Activated CD4-positive, alpha-beta T cell treated with anti-CD3 and anti-CD28 coated beads, Interleukin-2, amount 50 U/mL, for 24 hours (primary cell): Measurements from ENCODE around the gene HIBADH.

Experiments used
- DNase-seq, 2 donors: peaks; one replicate each; pipeline ENCODE4 v3.0.0-alpha.2; 2020; ENCODE audit warnings: low read depth in 1 of 2, low spot score in 1 of 2

Gene HIBADH

GRCh38 chr7:27636326-27637006, 26.2 kb downstream of the HIBADH start:
- no peak for DNase-seq

GRCh38 chr7:27635728-27636127, 27.0 kb downstream of the HIBADH start:
- DNase-seq, result no peak

GRCh38 chr7:27634671-27635493, 27.8 kb downstream of the HIBADH start:
- DNase-seq, result no peak

GRCh38 chr7:27633062-27633461, 29.6 kb downstream of the HIBADH start:
- DNase-seq, result no peak

- DNase-seq, result no peak
Measured at GRCh38 chr7:27631391-27631790, 31.3 kb downstream of the HIBADH start.

- DNase-seq, result no peak
Measured at GRCh38 chr7:27627146-27627545, 35.5 kb downstream of the HIBADH start.

- DNase-seq, result no peak
Measured at GRCh38 chr7:27619492-27619891, 43.2 kb downstream of the HIBADH start.

- DNase-seq, result no peak
Measured at GRCh38 chr7:27617651-27618381, 44.9 kb downstream of the HIBADH start.

- no peak for DNase-seq
Measured at GRCh38 chr7:27616914-27617548, 45.7 kb downstream of the HIBADH start.

GRCh38 chr7:27616186-27616491, 46.5 kb downstream of the HIBADH start:
- DNase-seq, result no peak

GRCh38 chr7:27615420-27616185, 47.1 kb downstream of the HIBADH start:
- no peak for DNase-seq

- no peak for DNase-seq
Measured at GRCh38 chr7:27614095-27614494, 48.6 kb downstream of the HIBADH start.

GRCh38 chr7:27611059-27611458, 51.6 kb downstream of the HIBADH start:
- no peak for DNase-seq

- no peak for DNase-seq
Measured at GRCh38 chr7:27608776-27609495, 53.7 kb downstream of the HIBADH start.

GRCh38 chr7:27607210-27607606, 55.5 kb downstream of the HIBADH start:
- DNase-seq, result no peak

GRCh38 chr7:27606270-27607209, 56.1 kb downstream of the HIBADH start:
- DNase-seq, result no peak

GRCh38 chr7:27605689-27606269, 56.9 kb downstream of the HIBADH start:
- no peak for DNase-seq

- no peak for DNase-seq
Measured at GRCh38 chr7:27605283-27605682, 57.4 kb downstream of the HIBADH start.

GRCh38 chr7:27603813-27604212, 58.9 kb downstream of the HIBADH start:
- DNase-seq, result no peak
